DMS53 treated with DMSO at 0.1 percent for 48 hours (cell line): ENCODE data around the gene CHIA.
"Not testable (repeated sequence)": the region's sequence is repeated elsewhere in the genome, so short reads cannot be mapped to it uniquely, and the experiment has no call there.

Experiments
- DNase-seq: peaks from one replicate; lab custom pipeline; 2025; ENCODE audit not compliant: unreplicated experiment; lab: John Stamatoyannopoulos, UW

Gene CHIA

GRCh38 chr1:111283838-111284237, 6.8 kb upstream of the CHIA start:
- DNase-seq = no peak

DNA sequence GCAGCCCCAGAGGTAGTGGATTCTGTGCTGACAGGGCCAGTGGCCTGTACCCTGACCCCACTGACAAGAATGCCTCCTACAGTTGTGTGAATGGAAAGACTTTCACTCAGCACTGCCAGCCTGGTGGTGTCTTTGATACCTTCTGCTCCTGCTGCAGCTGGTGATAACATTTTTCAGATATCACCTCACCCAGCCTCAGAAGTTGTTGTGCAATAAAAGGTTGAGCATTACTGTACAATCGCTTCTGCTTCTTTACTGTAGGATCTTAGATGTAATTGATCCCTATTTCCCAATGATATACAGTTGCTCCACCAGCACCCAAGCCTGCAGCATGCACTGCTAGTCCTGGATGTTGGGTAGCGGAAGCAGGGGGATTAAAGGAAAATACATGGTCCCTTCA, 4.8 kb upstream of the CHIA start:
- no peak for DNase-seq

DNA sequence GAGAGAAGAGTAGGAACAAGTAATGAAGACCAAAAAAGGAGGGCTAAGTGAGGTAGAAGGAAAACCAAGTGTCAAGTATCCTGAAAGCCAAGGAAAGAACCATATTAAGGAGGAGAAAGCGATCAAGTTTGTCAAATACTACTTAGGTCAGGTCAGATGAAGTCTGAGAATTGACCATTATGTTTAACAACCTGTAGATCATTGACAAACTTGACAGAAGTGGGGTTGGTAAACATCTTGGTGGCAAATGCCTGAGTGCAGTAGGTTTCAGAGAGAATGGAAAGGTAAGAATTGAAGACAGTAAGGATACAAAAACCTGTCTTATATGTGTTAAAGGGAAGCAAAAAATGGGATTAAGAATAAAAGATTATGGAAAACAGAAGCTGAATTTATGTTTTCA, 3.7 kb upstream of the CHIA start:
- DNase-seq = no peak

GRCh38 chr1:111289371-111289770, 1.3 kb upstream of the CHIA start:
- no peak for DNase-seq

- DNase-seq = no peak
Observed at GRCh38 chr1:111290104-111290503, 547 bp upstream of the CHIA start.

DNA sequence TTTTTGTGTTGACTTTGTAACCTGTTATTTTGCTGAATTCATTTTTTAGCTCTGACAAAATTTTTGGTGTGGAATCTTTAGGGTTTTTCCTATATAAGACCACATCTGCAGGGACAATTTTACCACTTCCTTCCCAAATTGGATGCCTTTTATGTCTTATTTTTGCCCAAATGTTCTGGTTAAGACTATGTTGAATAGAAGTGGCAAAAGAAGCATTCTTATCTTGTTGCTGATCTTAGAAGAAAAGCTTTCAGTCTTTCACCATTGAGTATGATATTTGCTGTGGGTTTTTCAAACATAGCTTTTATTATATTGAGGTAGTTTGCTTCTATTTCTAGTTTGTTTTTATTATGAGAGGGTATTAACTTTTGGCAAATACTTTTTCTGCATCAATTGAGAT, 3.7 kb downstream of the CHIA start:
- no peak for DNase-seq

DNA sequence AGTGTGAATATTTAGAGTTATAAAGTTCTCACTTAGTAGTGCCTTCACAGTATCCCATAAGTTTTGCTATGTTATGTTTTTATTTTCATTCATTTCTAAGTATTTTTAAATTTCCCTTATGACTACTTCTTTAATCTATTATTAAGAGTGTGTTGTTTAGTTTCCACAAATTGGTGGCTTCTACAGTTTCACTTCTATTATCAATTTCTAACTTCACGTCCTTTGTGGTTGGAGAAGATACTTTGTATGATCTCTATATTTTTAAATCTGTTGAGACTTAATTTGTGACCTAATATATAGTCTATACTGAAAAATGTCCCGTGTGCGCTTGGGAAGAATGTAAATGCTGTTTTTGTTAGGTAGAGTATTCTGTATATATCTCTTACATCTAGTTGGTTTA, 11.7 kb downstream of the CHIA start:
- no peak for DNase-seq

DNA sequence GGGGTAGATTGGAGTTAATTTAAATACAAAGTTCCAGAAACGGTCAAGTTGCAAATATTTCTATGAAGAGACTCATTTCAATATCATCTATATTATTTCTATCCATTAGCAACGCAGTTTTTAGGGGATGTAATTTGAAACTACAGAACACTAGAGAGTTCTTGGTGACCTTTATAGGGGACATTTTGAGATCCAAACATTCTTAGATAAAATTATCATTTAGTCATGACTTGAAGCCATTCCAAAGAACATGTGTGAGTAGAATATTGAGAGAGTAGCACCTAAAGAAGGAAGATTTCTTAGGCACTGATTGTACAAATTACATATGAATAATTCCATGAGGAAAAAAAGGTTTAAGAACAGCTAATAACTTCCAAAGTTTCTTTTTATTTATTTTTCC, 19.0 kb downstream of the CHIA start:
- no peak for DNase-seq

DNA sequence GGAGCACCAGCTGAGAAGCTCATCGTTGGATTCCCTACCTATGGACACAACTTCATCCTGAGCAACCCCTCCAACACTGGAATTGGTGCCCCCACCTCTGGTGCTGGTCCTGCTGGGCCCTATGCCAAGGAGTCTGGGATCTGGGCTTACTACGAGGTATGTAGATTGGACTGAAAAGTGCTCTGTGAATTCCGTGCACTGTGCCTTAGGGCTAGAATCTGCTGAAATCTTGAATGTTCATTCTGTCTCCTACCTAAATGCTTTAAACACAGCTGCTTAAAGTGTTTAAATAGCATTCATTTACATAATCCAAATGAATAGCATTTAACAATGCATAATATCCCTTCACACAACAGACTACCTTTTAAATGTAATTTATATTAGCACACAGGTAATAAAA, 27.9 kb downstream of the CHIA start:
- DNase-seq = no peak

- no peak for DNase-seq
Observed at GRCh38 chr1:111320066-111320879, 29.6 kb downstream of the CHIA start.

GRCh38 chr1:111323231-111323630, 32.6 kb downstream of the CHIA start:
- no peak for DNase-seq

DNA sequence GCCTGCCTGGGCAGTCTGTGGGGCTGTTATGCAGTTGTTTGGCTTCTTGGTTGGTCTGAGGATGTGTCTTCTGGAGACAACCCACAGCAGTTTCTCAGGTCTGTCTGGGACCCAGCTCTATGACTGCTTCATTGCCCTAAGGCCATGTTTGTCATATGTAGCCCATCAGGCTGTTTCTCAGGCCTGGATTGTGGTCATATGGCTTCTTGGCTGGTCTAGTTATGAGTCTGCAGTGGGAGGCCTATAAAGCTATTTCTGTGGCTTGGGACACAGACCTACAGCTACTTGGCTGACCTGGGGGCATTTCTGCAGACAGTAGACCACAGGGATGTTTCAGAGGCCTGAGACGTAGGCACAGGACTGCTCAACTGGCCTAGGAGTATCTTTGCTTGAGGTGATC, 41.5 kb downstream of the CHIA start:
- DNase-seq = no peak

DNA sequence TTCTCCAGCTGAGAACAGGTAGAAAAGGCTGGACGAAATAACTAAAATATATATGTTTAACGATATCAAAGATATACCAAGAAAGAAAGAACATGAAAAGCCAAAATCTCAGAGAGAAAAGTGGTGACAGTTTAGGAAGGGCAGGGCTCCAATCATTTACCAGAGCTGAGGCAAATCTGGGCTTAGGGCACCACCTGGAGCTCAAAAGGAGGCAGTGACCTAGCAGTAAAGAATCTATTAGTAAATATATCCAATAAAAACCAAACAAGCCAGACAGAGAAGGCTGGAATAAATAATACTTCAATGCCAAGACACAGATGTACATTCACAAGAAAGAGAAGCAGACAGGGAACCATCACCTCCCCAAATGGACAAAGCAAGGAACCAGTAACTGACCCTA, 43.5 kb downstream of the CHIA start:
- DNase-seq = peak; percentile 60

- not testable (repeated sequence) for DNase-seq
Observed at GRCh38 chr1:111335214-111335877, 44.7 kb downstream of the CHIA start.

DNA sequence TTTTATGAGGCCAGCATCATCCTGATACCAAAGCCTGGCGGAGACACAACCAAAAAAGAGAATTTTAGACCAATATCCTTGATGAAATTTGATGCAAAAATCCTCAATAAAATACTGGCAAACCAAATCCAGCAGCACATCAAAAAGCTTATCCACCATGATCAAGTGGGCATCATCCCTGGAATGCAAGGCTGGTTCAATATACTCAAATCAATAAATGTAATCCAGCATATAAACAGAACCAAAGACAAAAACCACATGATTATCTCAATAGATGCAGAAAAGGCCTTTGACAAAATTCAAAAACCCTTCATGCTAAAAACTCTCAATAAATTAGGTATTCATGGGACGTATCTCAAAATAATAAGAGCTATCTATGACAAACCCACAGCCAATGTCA, 48.2 kb downstream of the CHIA start:
- DNase-seq = not testable (repeated sequence)

- DNase-seq = peak; percentile 82
Observed at GRCh38 chr1:111346089-111346885, 55.6 kb downstream of the CHIA start.

DNA sequence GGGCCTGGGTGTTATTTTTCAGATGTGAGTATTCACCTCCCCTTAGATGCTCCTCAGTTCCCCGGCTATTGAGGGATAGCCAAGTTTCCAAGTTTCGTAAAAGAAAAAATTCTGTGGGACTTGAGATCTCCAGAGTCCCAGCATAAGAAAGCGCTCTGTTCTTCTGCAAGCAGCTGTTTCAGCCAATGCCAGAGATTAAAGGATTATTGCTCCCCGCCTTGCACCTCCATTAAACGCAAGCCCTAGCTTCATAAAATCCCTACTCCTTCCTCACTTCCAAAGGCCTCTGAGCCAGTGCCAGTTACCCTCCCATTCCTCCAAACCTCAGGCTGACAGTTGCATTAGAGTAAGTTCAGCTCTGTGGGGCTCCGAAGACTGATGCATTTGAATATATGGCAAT, 56.4 kb downstream of the CHIA start:
- DNase-seq = no peak

DNA sequence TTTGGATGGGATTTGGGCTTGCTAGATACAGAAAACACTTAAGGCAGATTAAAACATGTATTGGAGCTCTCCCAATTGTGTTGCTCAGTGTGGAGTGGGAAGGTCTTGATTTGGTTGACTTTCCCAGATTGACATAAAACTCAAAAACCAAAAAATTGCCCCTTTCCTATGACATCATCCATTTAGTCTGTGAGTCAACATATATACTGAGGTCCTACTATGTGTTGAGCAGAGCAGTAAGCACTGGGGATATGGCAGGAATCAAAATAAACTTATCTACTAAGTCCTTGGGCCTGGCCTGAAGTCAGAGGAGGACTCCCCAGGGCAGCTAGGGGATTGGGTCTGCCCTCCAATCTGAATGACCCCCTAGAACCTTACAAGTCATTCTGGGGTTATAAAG, 61.0 kb downstream of the CHIA start:
- no peak for DNase-seq

- DNase-seq = no peak
Observed at GRCh38 chr1:111354584-111354983, 63.9 kb downstream of the CHIA start.

DNA sequence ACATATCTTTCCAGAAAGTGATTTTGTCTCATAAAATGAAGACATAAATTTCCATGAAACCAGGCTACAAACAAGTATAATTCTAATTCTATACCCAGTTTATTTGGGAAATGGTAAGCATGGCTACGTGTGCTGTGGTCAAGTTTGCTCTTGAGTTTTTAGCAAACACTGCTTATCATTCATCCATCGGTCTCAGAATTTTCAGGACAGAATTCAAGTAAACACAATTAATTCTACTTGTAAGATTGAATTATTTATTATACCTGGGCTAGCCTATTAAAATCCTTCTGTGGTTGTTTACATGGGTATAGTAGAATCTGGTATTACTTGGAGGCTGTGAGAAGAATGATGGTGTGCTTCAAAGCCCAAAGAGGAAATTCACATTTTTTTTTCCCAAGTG, 68.3 kb downstream of the CHIA start:
- DNase-seq = no peak

- no peak for DNase-seq
Observed at GRCh38 chr1:111359376-111359775, 68.7 kb downstream of the CHIA start.

- DNase-seq = not testable (repeated sequence)
Observed at GRCh38 chr1:111360257-111360656, 69.6 kb downstream of the CHIA start.
